SK-N-MC (cell line): ENCODE measurements around the gene KLHDC3.

Source experiments
- EZH2 ChIP-seq: fragments of 200-600 bp; sonication (generic); IDR thresholded peaks from one replicate; pipeline ENCODE4 v1.6.1; 2017; ENCODE audit warnings: antibody characterized with exemption
- POLR2AphosphoS5 ChIP-seq: IDR thresholded peaks from 2 replicates; pipeline ENCODE4 v1.6.1; 2012; ENCODE audit warnings: mild to moderate bottlenecking, low read depth, low read length, borderline replicate concordance

DNA sequence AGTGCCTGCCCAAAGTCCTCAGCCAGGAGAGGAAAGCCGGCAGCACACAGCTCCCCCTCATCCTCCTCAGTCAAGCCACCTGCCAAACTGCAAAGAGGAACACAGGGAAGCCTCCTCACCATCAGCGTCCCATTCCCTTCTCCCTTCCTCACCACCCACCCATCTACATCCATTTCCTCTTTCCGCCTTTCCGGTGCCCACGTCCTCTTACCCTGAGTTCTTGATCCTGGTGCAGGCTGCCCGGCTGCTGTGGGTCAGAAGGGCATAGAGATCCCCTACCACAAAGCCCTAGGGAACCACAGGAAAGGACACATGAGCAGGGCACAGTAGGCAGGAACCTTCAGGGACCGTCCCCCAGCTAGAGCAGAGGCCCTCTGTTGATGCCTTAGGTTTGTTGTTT, 47.5 kb upstream of the KLHDC3 start:
- TF ChIP-seq POLR2AphosphoS5, result no peak
- no peak for TF ChIP-seq EZH2
